ENCODE data around the gene FNIP2. TPM values are rescaled to one million over a fixed set of nuclear protein-coding genes. Genes with fewer than 3 reads are reported as not detected.
"Not testable (repeated sequence)": the region's sequence is repeated elsewhere in the genome, so short reads cannot be mapped to it uniquely, and the experiment has no call there.

The FNIP2 gene
- total RNA-seq, 1 donor from 2014 or later = 56.0 TPM

GRCh38 chr4:158739600-158739999, 29.2 kb upstream of the FNIP2 start:
- Mint-ChIP-seq H3K9me3 (ENCODE audit: low read depth) (no peaks in the 10 kb centered on the region), H3K4me3 (ENCODE audit: low read depth) (no peak overlapping the region), H3K27ac (no peak overlapping the region), H3K27me3 (no peaks in the 10 kb centered on the region), H3K36me3 (ENCODE audit: insufficient read depth) (no peaks in the 10 kb centered on the region), H3K4me1 (ENCODE audit: low read depth) (no peaks in the 10 kb centered on the region)
- TF ChIP-seq CTCF (IDR thresholded peaks at IDR 0.05; ENCODE audit: unreplicated experiment) = no peak
- DNase-seq (ENCODE audit: low spot score, unreplicated experiment) = no peak

- no peaks in the 10 kb centered on the region for H3K9me3 Mint-ChIP-seq (ENCODE audit: low read depth)
- H3K27me3 Mint-ChIP-seq = no peaks in the 10 kb centered on the region
- TF ChIP-seq CTCF (IDR thresholded peaks at IDR 0.05; ENCODE audit: unreplicated experiment) = no peak
- H3K36me3 Mint-ChIP-seq (ENCODE audit: insufficient read depth) = no peaks in the 10 kb centered on the region
- H3K4me3 Mint-ChIP-seq (ENCODE audit: low read depth) = no peak overlapping the region
- no peak overlapping the region for H3K27ac Mint-ChIP-seq
- DNase-seq (ENCODE audit: low spot score, unreplicated experiment) = no peak
- H3K4me1 Mint-ChIP-seq (ENCODE audit: low read depth) = no peaks in the 10 kb centered on the region
Observed at GRCh38 chr4:158741326-158742021, 27.4 kb upstream of the FNIP2 start.

GRCh38 chr4:158746537-158746936, 22.3 kb upstream of the FNIP2 start:
- not testable (repeated sequence) for H3K9me3 Mint-ChIP-seq (ENCODE audit: low read depth); H3K4me1 Mint-ChIP-seq (ENCODE audit: low read depth); H3K36me3 Mint-ChIP-seq (ENCODE audit: insufficient read depth); H3K27me3 Mint-ChIP-seq; H3K27ac Mint-ChIP-seq; H3K4me3 Mint-ChIP-seq (ENCODE audit: low read depth); DNase-seq (ENCODE audit: low spot score, unreplicated experiment)

GRCh38 chr4:158750379-158750778, 18.4 kb upstream of the FNIP2 start:
- Mint-ChIP-seq H3K27ac (no peak overlapping the region), H3K36me3 (ENCODE audit: insufficient read depth) (no peaks in the 10 kb centered on the region), H3K4me3 (ENCODE audit: low read depth) (no peak overlapping the region), H3K4me1 (ENCODE audit: low read depth) (no peaks in the 10 kb centered on the region), H3K27me3 (no peaks in the 10 kb centered on the region), H3K9me3 (ENCODE audit: low read depth) (no peaks in the 10 kb centered on the region)
- no peak for TF ChIP-seq CTCF (IDR thresholded peaks at IDR 0.05; ENCODE audit: unreplicated experiment)
- DNase-seq (ENCODE audit: low spot score, unreplicated experiment) = no peak

- no peak for TF ChIP-seq CTCF (IDR thresholded peaks at IDR 0.05; ENCODE audit: unreplicated experiment)
- Mint-ChIP-seq H3K4me1 (ENCODE audit: low read depth) (no peaks in the 10 kb centered on the region), H3K4me3 (ENCODE audit: low read depth) (no peak overlapping the region), H3K27me3 (no peaks in the 10 kb centered on the region), H3K36me3 (ENCODE audit: insufficient read depth) (no peaks in the 10 kb centered on the region), H3K9me3 (ENCODE audit: low read depth) (peaks cover 22% of the 10 kb centered on the region), H3K27ac (no peak overlapping the region)
- DNase-seq (ENCODE audit: low spot score, unreplicated experiment) = no peak
Observed at GRCh38 chr4:158754385-158755180, 14.2 kb upstream of the FNIP2 start.

GRCh38 chr4:158755819-158756218, 13.0 kb upstream of the FNIP2 start:
- not testable (repeated sequence) for H3K4me3 Mint-ChIP-seq (ENCODE audit: low read depth); H3K27ac Mint-ChIP-seq; H3K4me1 Mint-ChIP-seq (ENCODE audit: low read depth); DNase-seq (ENCODE audit: low spot score, unreplicated experiment); H3K27me3 Mint-ChIP-seq; H3K36me3 Mint-ChIP-seq (ENCODE audit: insufficient read depth)
- H3K9me3 Mint-ChIP-seq (ENCODE audit: low read depth) = peaks cover 22% of the 10 kb centered on the region
